HG02759 (cell line): ENCODE results near the gene HIP1.
"Not testable (repeated sequence)": the region's sequence is repeated elsewhere in the genome, so short reads cannot be mapped to it uniquely, and the experiment has no call there.

ENCODE experiments used
- ATAC-seq: cut with Tn5 transposase; IDR thresholded peaks from one replicate; pipeline ENCODE4 v1.9.1; 2021; ENCODE audit warnings: mild to moderate bottlenecking, moderate library complexity; ENCODE audit not compliant: unreplicated experiment

HIP1 gene

DNA sequence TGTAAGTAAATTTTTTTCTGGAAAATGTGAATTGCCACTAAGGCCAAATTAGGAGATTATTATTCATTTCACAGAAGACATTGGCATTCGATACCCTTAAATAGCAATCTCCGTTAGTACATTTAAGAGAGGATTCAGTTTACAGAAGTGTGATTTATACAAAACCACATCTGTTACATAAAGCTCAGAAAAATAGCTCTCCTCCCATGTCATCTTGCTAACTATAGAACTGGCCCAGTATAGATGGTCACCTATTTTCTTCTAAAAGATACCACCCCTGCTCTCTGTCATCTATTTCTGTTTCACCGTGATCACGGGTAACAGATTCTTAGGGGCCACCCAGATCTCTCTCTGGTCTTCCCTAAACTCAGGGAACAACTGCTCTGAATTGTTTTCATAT lies 119.1 kb downstream of the HIP1 start:
- no peak for ATAC-seq

DNA sequence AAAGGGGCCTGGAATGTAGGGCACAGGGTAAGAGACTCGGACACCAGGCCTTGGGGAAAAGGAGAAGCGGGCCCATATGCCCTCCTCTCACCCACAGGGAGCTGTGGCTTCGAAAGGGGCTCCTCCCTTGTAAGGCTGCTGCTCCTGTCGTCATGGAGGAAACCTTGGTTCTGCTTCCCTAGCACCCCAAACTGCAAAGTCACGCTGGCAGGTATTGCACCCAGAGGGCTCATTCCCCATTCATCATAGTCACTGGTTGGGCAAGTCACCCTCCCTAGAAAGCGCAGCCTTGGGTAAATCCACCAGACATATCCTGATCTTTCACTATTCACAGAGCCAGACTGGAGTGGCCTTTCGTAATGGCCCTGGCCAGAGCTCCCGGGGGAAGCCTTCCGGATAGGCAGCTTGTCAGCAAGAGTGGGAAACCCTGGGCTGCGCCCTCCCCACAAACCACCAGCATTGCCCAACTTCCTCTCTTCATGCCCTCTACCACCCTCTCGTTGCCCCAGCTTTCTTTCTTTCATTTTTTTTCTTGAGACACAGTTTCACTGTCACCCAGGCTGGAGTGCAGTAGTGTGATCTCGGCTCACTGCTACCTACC lies 121.0 kb downstream of the HIP1 start:
- peak; percentile 43 for ATAC-seq

DNA sequence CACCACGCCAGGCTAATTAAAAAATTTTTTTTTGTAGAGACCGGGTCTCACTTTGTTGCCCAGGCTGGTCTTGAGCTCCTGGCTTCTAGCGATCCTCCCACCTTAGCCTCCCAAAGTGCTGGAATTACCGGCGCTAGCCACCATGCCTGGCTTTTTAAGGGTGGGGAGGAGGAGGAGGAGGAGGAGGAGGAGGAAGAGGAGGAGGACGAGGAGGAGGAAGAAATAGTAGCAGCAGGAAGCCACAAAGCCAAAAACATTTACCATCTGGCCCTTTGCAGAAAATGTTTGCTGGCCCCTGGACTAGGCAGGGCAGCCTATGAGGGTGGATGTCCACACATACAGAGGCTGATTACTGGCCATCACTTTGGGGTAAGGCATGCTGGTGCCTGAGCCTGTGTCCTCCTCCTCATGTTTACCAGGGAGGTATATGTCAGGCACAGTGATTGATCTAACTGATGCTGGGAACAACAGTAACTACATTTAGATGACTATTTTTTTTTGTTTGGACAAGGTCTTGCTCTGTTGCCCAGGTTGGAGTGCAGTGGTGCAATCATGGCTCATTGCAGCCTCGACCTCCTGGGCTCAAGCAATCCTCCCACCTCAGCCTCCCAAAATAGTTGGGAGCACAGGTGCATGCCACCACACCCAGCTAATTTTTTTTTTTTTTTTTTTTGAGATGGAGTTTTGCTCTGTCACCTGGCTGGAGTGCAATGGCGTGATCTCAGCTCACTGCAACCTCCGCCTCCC lies 122.1 kb downstream of the HIP1 start:
- ATAC-seq: no peak

DNA sequence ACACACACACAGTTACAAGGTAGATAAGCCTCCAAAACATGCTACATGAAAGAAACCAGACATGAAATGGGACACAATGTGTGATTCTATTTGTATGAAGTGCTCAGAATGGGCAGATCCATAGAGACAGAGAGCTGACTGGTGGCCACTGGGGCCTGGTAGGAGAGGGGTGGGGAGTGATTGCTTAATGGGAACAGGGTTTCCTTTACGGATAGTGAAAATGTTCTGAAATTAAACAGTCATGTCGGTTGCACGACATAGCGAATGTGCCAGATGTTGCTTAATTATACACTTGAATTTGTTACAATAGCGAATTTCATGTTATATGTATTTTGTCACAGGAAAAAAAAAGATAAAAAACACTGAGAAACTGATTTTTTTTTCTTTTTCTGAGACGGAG lies 124.3 kb downstream of the HIP1 start:
- ATAC-seq: no peak

DNA sequence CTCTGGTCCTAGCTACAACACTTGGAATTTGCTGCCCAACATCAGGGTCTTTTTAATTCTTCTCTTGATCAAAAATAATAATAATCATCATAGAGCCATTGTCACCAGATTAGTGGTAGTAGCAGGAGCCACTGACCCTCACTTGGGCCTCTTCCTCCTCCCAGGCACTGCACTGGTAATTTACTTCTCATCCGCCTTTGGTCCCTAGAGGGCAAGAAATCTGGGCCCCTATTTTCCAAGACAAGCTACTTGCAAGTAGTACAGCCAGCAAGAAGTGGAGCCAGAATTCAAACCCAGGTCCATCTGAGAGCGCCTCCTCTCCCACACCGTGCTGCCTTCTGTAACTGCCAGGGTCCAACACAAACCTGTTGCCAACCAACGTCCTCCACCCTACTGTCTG lies 125.4 kb downstream of the HIP1 start:
- no peak for ATAC-seq

GRCh38 chr7:75611557-75612178 lies 127.1 kb downstream of the HIP1 start:
- ATAC-seq: no peak

GRCh38 chr7:75609416-75609815 lies 129.3 kb downstream of the HIP1 start:
- ATAC-seq: not testable (repeated sequence)

GRCh38 chr7:75608451-75609122 lies 130.2 kb downstream of the HIP1 start:
- ATAC-seq: no peak

GRCh38 chr7:75604408-75604807 lies 134.3 kb downstream of the HIP1 start:
- ATAC-seq: no peak

DNA sequence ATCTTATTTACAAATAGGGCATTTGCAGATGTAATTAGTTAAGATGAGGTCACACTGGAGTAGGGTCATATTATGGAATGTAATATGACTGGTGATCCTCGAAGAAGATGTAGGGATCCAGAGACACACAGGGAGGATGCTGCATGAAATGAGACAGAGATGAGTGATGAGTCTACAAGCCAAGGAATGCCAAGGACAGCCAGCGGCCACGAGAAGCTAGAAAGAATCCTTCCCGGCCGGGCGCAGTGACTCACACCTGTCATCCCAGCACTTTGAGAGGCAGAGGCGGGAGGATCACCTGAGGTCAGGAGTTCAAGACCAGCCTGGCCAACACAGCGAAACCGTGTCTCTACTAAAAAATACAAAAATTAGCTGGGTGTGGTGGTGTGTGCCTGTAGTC lies 135.9 kb downstream of the HIP1 start:
- ATAC-seq: not testable (repeated sequence)

DNA sequence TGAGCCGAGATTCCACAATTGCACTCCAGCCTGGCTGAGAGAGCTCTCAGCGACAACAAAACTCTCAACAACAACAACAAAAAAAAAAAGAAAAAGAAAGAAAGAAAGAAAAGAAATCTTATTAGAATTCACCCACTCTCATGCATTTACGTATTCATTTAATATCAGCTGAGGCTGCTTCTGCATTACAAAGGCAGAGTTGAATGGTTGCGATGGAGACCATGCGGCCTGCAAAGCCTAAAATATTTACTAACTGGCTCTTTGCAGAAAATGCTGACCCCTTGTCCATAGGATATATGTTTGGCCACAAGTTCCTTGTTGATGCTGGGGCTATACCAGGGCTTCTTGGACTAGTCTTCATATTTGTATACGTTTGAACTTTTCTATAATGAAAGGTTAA lies 137.2 kb downstream of the HIP1 start:
- ATAC-seq: no peak

GRCh38 chr7:75600748-75601147 lies 138.0 kb downstream of the HIP1 start:
- not testable (repeated sequence) for ATAC-seq

GRCh38 chr7:75599244-75599781 lies 139.4 kb downstream of the HIP1 start:
- no peak for ATAC-seq

DNA sequence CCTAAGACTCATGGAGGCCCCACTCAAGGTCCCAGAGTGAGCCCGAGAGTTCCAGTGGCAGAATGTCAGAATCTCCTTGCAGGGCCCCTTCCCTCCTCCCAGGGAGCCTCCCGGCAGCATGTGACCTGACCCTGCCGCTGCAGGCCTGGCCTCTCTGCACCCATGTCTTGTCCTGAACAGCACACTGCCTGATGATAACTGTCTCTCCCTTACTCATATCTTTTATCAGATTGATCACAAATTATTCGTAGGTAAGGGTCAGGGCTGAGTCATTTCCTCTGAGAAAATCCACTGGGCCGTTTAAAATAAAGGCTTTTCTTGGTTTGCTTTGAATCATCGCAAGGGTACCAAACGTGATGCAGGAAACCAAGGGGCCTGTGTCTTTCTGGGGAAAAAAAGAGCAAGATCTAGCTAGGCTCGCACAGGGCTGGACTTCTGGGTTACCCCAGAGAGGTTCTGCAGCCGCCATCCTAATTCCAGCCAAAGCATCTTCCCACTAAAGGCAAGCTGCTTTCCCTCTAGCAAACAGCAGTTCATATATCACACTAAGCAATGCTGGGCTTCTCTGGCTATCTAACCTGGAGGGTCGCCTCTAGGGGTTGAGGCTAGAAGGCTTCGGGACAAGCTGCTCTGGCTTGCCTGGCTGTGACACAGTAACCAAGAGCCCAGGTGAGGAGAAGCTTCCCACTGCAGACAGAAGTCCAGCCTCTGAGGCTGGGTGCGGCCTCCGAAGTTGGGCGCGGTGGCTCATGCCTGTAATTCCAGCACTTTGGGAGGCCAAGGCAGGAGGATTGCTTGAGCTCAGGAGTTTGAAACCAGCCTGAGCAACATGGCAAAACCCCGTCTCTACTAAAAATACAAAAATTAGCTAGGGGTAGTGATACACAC lies 141.8 kb downstream of the HIP1 start:
- ATAC-seq: peak; percentile 57

DNA sequence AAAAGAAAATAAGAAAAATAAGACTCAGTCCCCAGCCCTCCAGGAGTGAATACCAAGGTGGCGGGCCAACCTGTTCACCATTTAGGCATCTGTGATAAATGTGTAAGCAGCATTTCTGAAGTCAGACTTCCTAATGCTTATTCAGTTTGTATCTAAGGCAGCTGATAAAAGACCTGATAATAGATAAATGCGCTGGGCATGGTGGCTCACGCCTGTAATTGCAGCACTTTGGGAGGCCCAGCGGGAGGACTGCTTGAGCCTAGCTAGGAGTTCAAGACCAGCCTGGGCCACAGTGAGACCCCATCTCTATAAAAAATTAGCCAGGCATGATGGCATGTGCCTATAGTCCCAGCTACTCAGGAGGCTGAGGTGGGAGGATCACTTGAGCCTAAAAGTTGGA lies 143.0 kb downstream of the HIP1 start:
- ATAC-seq: no peak

DNA sequence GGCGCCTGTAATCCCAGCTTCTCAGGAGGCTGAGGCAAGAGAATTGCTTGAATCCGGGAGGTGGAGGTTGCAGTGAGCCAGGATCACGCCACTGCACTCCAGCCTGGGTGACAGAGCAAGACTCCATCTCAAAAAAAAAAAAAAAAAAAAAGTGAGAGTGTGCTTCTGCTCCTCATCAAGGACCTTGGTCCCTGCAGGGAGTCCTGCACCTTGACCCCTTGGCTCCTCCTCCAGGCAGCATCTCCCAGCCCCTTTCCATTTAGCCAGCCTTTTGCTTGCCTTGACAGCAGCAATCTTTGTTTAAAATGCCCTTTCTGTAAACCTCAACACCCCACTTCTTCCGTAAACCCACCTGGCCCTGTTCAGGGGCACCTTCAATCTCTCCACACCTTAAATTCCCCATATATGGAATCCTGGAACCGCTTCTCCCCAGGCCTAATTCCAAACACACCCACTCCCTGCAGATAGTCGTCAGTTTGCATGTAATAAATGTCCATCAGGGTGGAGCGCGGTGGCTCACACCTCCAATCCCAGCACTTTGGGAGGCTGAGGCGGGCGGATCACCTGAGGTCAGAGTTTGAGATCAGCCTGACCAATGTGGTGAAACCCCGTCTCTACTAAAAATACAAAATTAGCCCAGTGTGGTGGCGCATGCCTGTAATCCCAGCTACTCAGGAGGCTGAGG lies 145.1 kb downstream of the HIP1 start:
- not testable (repeated sequence) for ATAC-seq

DNA sequence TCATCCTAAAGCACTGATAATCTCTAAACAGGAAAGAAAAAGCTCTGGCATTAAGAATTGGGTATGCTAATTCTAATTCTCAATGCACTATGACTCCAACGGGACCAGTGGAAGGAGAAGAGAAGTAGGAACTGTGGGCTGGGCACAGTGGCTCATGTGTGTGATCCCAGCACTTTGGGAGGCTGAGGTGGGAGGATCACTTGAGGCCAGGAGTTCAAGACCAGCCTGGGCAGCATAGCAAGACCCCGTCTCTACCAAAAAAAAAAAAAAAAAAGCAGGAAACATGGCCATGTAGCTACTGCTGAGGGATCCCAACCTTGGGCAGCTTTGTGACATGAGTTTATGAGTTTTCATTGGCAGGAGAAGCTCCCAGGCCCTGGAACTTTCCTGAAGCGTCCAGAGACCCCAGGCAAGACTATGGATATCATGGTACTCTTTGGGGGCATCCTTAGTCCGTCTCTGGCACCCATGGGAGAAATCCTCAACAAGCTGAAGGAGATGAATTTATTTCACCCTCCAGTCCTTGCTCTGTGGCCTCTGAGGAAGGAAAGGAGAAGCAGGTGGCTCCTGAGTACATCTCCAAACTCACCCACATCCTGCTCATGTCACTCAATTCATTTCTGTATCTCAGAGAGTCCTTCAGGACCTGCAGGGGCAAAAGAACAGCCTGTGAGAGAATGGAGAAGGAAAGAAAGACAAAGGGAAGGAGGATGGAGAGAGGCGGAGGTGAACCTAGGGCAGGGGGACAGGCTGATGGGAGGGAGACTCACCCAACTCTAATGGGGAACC lies 147.1 kb downstream of the HIP1 start:
- ATAC-seq: no peak

GRCh38 chr7:75590373-75591005 lies 148.3 kb downstream of the HIP1 start:
- ATAC-seq: no peak

DNA sequence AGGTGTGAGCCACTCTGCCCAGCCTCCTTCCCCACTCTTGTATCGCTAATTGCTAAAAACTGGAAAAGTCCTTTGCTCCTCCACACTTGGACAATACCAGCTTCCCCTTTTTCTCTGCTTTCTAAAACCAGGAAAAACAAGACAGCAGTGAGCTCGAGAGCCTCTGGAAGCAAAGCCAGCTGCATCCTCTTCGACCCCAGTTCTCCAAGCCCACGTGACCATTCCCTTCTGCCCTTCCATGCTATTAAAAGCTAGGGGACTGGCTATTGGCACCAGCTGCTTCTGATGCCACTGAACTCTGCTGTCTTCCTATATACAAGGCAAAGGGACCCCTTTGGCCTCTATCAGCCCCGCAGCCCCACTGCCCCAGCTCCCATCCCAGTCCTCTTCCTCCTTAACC lies 154.4 kb downstream of the HIP1 start:
- no peak for ATAC-seq
